H54 (cell line): Measurements from ENCODE around the gene C10orf53.
"Not testable (repeated sequence)": the region's sequence is repeated elsewhere in the genome, so short reads cannot be mapped to it uniquely, and the experiment has no call there.

Experiments
- DNase-seq: peaks from one replicate; pipeline ENCODE4 v3.0.0; 2011; ENCODE audit warnings: low spot score, mixed read lengths; ENCODE audit not compliant: insufficient read length
- FAIRE-seq: peaks from 3 replicates; lab custom pipeline; 2011; peaks lifted over from hg19 to GRCh38; lab: Jason Lieb, UNC
- POLR2A ChIP-seq: IDR thresholded peaks from 2 replicates; pipeline ENCODE4 v1.6.1; 2011; ENCODE audit warnings: low read depth, mild to moderate bottlenecking, low read length

The C10orf53 gene

DNA sequence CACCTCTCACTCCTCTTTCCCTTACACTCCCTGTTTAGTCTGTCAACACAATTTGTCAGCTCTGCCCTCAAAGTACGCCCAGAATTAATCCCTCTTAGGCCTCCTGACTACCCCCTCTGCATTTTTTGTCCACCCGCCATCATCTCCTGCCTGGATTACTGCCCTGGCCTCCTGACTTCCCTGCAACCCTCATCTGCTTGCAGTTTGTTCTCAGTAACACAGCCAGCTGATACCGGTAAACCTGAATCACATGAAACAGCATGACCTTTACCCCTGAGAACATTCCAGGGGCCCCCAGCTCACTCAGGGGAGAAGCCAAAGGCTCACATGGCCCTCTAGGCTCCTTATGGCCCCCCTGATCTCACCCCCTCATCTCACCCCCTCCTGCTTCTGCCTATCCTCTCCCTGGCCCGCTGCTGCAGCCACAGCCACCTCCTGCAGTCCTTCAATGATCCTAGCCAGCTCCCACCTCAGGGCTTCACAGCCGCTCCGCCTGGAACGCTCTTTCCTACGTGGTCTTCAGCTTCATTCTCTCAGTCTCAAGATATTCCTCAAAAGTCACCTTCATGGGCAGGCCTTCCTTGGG is 8.9 kb downstream of the C10orf53 start:
- DNase-seq (no peak), FAIRE-seq (no peak)
- TF ChIP-seq POLR2A = no peak

DNA sequence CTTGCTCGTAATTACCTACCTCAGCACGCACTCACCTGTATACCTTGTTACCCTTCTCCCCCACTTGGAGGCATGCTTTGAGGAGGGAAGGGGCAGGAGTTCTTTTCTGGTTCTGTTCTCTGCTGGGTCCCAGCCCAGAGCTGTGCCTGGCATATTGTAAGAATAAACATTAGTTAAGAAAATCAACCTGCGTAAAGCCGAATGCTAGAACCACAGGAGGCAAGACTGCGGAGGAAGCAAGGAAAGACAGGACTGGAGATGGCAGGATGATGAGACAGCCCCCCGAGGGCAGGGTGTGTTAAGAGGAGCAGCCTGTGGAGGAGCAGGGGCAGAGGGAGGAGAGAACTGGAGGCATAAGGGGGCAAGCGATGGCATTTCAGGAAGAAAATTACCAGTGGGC is 9.5 kb downstream of the C10orf53 start:
- no peak for DNase-seq
- TF ChIP-seq POLR2A = no peak
- no peak for FAIRE-seq

DNA sequence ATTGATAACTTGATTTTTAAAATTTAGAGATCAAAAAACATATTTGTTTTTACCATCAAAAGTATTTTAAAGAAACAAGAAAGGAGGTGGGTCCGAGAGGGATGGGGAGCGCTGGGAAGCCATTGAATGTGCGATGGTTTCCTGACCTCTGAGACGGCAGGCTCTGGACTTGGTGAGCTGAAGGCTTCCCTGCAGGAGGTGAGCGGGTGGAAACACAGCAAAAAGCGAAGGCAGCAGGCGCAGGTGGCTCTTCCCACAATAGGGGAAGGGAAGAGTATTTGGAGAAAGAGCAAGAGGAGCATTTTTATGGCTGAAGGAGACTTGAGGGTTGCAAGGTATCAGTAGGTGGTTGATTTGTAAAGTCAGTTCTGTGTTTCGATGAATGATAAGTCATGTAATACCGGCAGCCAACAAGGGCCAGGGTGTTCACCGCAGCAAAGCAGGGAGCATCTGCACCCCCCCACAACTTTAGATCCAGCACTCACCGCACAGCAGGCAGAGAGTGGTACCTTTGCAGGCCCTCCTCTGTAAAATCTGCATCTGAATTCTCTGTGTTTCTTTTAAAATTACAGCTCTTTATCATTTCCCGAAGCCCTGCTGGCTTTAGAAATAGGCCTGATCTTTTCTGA is 10.5 kb downstream of the C10orf53 start:
- FAIRE-seq (no peak), DNase-seq (no peak)
- TF ChIP-seq POLR2A = no peak

GRCh38 chr10:49690698-49691356 is 11.4 kb downstream of the C10orf53 start:
- no peak for DNase-seq
- FAIRE-seq = no peak
- no peak for TF ChIP-seq POLR2A

DNA sequence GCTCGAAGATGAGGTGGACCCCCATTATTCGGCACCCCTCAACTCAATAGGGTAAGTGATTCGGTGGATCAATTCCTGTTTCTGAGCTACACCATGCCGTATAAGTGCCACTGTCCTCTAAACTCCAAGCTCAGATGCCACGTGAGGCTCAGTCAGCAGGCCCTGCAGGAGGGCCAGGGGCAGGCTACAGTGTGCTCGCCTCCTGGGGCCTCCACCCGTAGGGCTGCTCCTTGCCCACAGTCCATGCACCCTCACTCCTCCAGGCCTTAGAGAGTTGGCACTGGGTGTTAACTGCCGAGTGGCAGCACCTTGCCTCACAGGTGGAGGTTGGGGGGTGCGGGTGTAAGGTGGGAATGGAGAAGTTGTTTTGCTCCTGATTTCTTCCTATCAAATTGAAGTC is 12.1 kb downstream of the C10orf53 start:
- no peak for TF ChIP-seq POLR2A
- FAIRE-seq = no peak
- no peak for DNase-seq

DNA sequence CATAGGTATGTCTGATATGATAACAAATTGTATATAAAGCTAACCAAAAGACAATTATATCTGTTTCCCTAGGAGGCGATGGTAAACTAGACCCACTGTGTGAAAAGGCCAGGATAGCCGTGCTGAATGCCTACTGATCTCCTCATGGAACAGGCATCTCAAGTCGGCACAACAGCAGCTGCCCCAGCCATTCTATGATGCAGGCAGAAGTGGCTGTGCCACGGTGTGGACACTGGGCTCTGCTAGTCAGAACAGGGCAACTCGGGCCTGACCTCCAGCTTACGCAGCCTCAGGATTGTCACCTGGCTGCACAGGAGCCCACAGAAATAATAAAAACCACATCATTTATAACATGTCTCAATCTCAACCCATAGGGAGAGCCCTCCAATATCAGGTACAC is 15.0 kb downstream of the C10orf53 start:
- DNase-seq (no peak), FAIRE-seq (no peak)
- no peak for TF ChIP-seq POLR2A

- no peak for FAIRE-seq
- DNase-seq = no peak
- no peak for TF ChIP-seq POLR2A
Measured at GRCh38 chr10:49696311-49696710, 16.9 kb downstream of the C10orf53 start.

DNA sequence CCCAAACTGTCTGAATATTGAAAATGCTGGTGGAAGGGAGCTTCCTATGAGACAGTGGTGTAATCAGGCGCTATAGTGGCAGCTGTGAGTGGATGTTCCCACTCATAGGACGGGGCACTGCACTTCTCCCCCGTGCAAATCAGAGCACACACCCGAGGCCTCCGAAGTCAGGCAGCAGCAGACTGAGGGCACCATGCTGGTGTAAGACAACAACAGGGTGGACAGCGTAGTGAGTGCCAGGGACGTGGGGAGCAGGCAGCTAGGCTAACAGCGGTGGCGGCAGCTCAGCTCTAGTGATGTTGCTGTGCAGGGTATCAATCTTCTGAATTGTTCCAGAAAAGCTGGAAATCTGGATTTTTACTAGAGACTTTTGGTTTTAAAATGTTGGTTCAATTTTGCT is 19.2 kb downstream of the C10orf53 start:
- DNase-seq (no peak), FAIRE-seq (no peak)
- TF ChIP-seq POLR2A = no peak

DNA sequence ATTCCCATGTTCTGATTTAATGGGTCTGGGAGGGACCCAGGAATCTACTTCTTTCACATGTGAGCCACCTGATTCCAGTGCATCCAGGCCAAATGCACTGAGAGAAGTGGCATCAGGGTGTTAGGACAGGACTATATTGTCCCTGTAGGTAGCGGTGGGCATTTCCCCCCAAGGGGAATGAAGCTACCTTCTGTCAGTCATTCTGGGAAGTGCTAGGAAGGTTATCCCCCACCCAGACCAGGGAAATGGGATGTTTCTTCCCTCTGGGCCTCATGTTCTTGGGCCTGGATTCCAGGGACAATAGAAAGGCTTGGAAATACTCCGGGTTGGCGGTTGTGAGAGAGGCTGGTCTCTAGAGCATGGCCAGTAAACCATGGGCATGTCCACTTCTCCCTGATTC is 20.8 kb downstream of the C10orf53 start:
- FAIRE-seq (no peak), DNase-seq (no peak)
- TF ChIP-seq POLR2A = no peak

DNA sequence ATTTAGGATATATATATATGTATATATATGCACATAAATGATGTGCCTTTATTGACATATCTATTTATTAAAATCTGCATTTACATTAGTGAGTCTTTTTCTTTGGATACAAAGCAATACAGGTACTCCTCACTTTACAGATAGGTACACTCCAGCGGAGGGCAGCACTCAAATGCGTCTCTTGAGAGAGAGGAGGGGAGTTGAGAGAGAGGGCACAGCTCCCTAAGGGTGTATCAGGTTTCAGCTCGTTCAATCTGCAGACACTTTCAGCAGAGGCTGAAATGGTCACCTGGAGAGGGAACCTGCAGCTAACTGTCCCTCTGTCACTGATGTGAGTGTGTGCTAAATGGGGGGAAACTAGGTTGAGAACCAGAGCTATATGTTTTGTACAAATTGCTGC is 21.5 kb downstream of the C10orf53 start:
- DNase-seq = no peak
- no peak for TF ChIP-seq POLR2A
- FAIRE-seq = no peak

GRCh38 chr10:49707585-49707984 is 28.1 kb downstream of the C10orf53 start:
- FAIRE-seq (no peak), DNase-seq (no peak)
- no peak for TF ChIP-seq POLR2A

DNA sequence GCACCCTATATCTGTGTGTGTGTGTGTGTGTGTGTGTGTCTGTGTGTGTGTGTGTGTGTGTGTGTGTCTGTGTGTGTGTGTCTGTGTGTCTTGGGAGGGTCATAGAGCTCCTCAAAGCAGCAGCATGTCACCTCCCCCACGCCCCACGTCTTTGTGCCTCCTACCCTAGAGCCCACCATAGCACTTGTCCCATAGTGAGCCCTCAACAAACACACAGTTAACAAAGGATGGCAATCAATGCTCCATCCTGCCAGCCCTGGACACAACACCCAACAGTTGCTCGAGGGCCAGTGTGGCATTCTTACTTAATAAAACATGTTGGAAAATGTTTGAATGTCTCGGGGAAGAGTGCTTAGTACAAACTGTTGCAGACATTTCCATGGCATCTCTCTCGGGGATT is 30.5 kb downstream of the C10orf53 start:
- no peak for TF ChIP-seq POLR2A
- FAIRE-seq (no peak), DNase-seq (no peak)

DNA sequence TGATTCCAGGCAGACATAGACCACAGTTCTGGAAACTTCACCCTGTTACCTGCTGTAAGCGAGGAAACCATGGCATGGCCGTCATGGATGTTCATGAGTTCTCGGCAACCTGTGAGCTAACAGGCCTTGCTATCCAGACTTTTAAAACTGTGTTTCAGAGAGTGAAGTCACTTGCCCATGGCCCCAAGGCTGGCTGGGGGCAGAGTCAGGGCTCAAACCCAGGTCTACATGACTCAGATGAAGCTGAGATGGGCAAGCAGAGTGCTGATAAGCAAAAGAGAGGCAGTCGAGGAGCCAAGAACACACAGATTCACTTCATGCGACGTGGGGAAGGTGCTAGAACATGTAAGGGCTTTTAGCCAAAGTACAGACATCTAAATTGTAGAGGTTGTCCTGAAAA is 31.5 kb downstream of the C10orf53 start:
- no peak for FAIRE-seq
- TF ChIP-seq POLR2A = no peak
- no peak for DNase-seq

- FAIRE-seq = no peak
- DNase-seq = no peak
- no peak for TF ChIP-seq POLR2A
Measured at GRCh38 chr10:49711481-49711880, 32.0 kb downstream of the C10orf53 start.

- TF ChIP-seq POLR2A = no peak
- no peak for FAIRE-seq
- DNase-seq = no peak
Measured at GRCh38 chr10:49713266-49713665, 33.8 kb downstream of the C10orf53 start.

- DNase-seq, FAIRE-seq: not testable (repeated sequence)
Measured at GRCh38 chr10:49715157-49715556, 35.7 kb downstream of the C10orf53 start.
